Stimulated activated CD4-positive, alpha-beta T cell treated with anti-CD3 and anti-CD28 coated beads, Interleukin-4, amount 100 ng/mL, for 48 hours (primary cell): Measurements from ENCODE around the gene CLCN5.
A peak's percentile ranks its signal among the peaks of the same experiment; 100 is the strongest.

Experiments
- DNase-seq, 2 donors: peaks; one replicate each; pipeline ENCODE4 v3.0.0-alpha.2; 2020; ENCODE audit warnings: low read depth in 2 of 2

Gene CLCN5

DNA sequence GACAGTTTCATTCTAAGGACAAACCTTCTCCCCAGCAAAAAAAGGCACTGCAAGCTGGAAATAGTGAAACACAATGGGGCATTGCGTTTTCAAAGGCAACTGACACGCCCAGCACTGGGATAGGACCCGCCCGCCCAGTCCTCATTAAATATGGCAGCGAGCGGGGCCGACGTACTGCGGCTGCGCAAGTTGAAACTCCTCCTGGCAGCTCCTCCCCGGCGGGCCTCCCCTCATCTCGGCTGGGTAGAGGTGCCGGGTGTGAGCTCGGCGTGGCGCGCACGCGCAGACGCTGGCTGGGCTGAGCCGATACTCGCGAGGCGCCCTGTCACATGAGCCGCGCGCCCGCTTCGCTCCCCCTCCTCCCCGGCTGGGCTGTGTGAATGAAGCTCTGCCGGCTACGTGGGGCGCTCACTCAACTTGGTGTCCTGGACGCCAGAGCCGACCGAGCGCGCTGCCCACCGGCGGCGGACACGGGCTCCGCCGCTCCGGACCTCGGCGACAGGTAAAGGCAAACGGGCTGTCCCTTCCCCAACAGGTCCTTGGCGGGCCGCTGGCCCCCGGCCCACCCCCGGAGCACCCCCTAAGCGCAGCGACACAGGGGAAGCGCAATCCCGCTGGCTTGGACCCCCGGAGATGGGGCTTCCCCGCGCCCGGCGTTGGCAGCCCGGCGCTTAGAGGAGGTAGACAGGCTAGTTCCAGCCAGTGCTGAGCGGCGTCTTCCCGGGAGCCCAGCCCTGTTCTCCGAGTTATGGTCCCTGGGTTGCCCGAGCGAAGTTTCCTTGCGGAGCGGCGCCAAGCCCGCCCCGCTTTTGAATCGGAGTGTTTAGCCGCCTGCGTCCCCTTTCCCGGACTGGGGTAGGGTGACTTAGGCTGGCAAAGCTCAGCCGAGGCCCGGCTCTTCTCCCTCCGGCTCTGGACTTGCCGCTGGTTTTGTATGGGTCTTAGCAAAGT is at the start of gene CLCN5:
TSS of gene CLCN5 (plus strand) at position 306 of the 951 bp plus-strand sequence. CDS start 2,703 bp downstream, outside the sequence.
- peak; percentile 81 to 89 for DNase-seq

DNA sequence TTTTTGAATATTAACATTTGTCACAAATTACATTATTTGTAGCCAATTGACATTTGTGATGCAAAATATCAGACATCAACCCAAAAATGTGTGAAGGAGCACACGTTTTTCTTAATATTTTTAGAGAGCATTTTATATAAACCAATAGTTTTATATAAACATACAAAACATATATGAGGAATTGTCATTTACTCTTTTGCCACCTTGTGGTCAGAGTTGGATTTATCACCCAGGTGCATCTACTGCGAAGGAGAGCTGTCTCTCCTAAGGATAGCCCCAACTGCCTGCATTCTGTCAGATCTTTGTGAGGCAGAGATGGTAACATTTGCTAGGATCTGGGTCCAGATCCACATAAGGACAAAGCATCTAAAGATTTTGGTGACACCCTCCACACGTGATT is 45.6 kb upstream of the CLCN5 start:
- DNase-seq = no peak

DNA sequence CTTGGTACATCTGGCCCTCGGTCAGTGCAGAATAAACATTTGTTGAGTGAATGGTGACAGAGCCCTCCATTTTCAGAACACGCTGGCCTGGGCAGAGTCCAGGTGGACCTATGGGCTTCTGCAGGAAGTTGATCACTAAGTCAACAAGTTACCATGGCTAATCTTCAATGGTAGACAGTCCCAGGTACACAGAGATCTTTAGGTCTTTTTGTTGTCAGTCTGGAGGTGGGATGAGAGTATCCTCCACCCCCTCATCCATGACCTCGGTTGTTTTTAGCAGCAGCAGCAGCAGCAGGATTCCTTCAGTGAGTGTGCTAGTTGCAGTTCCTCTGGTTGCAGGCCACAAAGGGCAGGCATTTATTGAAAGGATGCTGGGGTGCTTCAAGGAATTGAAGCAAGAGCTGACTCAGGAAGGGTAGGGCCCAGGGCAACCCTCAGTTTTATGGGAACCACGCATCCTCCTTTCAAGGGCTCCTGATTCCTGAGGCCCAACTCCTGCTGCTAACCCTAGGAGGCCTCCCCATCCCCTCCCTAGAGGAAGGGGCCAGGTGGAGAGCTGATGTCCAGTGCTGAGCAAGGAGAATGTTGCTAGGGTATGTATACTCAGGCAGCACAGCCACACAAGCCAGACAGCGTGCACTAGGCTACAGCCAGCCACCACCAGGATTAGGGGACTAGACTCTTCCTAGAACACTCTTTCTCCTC is 44.8 kb upstream of the CLCN5 start:
- DNase-seq = no peak

DNA sequence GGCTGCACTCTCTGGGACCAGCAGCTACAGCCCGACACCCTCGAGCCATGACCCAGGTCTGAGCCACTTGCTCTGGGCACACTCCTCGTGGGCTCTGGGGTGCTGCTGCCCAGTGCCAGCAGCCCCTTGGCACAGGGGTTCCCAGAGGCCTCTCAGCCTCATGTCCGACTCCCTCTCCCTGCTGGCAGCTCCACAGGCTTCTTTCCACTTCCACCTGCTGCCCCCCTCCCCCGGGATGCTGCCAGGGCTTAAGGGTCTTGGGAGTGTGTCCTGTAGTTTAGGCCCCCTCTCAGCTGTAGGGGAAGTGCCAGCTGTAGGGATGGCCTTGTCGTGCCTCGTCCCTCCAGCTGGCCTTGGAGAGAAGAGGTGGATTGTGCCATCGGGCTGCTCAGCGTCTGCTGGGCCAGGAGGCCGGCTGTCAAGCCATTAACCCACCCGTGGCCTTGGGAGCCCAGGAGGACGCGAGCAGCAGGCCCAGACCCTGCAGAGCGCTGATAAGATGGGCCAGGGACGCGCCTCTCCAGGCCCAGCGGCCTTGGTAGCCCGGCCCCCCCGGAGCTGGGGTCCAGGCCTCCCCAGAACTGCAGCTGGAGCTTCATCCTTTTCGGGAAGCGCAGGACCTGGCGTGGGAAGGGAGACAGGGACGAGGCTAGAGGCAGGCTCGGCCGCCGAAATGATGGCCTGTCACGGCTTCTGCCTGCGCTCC is 44.1 kb upstream of the CLCN5 start:
- no peak for DNase-seq

DNA sequence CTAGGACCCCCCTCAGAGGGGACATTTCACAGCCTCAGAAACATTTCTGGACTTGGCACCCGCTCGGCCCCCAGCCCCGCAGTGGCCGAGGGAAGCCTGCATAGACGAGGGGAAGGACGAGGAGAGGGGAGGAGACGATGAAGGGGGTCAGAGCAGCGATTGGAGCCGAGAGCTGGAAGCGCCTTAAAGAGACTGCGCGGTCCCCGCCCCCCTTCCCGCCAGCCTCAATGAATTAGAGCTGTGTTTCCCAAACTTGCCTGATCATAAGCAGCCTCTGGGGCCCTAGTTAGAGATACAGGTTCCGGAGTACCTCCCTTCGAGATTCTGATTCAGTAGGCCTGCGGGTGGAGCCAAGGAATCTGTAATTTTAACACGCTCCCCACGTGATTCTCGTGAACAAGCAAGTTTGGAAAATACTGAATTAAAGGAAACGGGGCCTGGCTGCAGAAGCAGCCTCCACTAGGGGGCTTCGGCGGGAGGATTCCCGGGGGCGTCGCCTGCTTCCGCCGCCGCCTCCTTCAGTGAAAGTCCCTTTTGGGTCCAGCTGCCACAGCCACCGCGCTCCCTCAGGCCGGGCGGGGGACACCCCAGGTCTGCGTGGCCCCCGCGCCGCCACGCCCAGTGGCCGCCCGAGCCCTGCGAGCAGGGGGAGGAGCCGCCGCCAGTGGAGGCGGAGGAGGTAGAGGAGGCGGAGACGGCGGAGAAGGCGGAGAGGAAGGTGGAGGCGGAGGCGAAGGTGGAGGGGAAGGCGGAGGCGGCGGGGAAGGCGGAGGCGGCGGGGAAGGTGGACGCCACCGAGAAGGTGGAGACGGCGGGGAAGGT is 43.4 kb upstream of the CLCN5 start, which contains the start of gene USP27X:
TSS of gene USP27X (plus strand) at position 651 of the 822 bp plus-strand sequence. CDS start 824 bp downstream, outside the sequence.
- DNase-seq = peak; percentile 21 to 56

DNA sequence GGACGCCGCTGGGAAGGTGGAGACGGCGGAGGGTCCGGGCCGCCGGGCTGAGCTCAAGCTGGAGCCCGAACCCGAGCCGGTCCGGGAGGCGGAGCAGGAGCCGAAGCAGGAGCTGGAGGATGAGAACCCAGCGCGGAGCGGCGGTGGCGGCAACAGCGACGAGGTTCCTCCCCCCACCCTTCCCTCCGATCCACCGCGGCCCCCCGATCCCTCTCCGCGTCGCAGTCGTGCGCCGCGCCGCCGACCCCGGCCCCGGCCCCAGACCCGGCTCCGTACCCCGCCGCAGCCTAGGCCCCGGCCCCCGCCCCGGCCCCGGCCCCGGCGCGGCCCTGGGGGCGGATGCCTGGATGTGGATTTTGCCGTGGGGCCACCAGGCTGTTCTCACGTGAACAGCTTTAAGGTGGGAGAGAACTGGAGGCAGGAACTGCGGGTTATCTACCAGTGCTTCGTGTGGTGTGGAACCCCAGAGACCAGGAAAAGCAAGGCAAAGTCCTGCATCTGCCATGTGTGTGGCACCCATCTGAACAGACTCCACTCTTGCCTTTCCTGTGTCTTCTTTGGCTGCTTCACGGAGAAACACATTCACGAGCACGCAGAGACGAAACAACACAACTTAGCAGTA is 42.6 kb upstream of the CLCN5 start:
- DNase-seq = no peak

DNA sequence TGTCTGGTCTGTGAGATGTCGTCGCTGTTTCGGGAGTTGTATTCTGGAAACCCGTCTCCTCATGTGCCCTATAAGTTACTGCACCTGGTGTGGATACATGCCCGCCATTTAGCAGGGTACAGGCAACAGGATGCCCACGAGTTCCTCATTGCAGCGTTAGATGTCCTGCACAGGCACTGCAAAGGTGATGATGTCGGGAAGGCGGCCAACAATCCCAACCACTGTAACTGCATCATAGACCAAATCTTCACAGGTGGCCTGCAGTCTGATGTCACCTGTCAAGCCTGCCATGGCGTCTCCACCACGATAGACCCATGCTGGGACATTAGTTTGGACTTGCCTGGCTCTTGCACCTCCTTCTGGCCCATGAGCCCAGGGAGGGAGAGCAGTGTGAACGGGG is 41.7 kb upstream of the CLCN5 start:
- no peak for DNase-seq

DNA sequence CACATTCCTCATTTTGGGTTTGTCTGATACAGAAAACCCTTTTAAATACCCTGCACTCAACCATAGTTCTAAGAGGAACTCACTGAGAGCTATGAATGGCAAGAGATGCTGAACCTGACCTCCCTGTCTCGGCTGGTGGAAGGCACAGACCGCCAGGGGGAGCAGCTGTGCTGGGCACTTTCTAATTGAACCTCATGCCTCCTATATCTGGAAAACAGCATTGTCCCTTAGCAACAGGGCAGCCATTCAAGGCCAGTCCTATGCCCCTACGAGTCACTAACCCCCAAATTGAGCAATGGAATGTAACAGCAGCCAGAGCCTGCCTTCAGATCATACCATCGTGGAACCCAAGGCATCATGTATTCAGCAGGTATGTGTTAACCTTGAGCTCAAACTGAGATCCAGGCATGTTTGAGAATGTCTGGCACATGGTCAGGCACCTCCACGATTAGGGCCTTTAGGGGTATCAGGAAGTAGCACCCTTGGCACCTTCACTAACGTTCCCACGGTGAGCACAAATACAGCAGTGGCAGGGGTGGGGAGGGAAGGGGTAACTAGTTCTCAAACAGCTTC is 38.0 kb upstream of the CLCN5 start:
- peak; percentile 37 to 51 for DNase-seq

DNA sequence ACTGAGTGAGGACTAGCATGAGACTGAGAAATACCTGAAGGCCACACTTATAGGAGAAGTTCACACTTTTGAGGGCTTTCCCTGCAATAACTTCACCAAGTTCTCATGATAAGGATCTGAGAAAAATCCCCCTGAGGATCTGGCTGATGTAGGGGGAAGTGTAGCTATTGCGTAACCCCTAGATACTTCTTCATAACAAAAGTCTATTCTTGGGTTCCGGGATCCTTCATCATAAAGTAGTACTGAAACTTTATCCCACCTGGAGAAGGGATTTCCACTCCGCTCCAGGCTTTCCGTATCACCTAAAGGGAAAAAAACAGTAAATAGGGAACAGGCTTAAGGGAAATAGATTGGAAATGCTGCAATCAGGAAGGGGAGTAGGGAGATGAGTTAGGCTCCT is 29.9 kb upstream of the CLCN5 start:
- no peak for DNase-seq

DNA sequence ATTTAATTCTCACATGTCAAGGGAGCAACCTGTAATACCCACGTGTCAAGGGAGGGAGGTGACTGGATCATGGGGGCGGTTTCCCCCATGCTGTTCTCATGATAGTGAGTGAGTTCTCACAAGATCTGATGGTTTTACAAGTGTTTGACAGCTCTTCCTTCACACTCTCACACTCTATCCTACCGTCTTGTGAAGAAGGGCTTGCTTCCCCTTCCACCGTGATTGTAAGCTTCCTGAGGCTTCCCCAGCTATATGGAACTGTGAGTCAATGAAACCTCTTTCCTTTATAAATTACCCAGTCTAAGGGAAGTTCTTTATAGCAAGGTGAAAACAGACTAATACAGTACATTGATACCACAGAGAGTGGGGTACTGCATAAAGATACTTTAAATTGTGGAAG is 25.4 kb upstream of the CLCN5 start:
- DNase-seq = no peak

DNA sequence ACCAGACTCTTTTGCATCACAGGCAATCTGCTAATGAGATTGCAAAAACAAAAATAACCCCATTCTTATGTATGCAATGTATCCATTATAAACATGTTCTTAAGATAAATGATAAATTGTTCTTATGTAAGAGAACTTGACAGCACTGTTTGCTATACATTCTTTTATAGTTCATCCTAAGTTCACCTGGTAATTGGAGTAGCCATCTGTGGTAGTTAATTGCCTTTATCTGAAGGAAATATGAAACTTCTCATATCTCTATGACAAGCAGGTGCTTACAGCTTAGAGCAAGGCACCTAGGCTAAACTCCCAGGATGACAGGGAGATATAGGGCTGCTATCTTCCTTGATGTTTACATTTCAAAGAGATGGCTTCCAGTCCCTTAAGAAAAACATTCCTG is 21.3 kb upstream of the CLCN5 start:
- DNase-seq = no peak

DNA sequence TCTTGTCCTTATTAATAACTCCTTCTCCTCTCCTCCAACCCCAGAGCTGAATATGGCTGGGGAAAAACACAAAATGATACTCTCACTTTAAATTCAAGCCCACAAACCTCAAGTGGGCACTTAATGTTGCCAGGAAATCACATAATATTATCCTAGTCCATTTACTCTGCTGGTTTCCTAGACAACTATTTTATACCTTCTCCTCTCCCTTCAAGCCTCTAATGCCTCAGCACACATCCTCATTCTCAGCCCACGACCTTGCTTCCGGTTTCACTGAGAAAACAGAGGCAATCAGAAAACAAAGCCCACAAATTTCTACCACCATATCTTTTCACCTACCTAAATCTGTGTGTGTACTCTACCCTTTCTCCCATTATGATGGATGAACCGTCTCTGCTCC is 12.1 kb upstream of the CLCN5 start:
- no peak for DNase-seq

DNA sequence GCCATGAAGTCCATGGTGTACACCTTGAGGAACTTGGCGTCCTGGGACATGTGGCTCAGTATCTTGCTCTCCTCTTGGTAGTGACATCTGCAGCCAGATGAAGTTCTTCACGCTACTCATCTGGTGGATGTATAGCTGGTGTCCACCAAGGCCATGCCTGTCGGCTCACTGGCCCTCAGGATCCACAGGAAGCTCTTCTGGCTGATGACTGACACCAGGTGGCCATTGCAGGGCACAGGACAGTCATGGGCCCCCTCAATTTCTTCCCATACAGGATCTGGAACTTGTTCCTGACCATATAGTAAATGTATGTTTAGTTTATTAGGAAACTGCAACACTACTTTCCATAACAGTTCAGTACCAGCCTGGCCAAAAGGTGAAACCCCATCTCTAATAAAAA is 10.3 kb upstream of the CLCN5 start:
- no peak for DNase-seq

DNA sequence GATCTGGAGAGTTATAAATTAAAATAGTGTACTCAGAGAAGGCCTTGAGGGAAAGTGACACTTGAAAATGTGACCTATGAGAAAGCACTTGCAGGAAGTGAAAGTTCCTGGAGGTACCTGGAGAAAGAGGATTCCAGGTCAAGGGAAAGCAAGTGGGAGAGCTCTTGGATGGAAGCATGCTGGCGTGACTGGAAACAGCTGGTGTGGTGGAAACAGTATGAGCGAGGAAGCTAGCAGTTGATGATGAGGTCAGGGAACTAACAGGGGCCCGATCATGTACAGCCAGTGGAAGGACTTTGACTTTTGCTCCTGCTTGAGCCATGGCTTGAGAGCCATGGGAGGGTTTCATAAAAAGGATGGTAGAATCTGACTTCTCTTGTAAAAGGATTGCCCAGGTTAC is 9.5 kb upstream of the CLCN5 start:
- no peak for DNase-seq

DNA sequence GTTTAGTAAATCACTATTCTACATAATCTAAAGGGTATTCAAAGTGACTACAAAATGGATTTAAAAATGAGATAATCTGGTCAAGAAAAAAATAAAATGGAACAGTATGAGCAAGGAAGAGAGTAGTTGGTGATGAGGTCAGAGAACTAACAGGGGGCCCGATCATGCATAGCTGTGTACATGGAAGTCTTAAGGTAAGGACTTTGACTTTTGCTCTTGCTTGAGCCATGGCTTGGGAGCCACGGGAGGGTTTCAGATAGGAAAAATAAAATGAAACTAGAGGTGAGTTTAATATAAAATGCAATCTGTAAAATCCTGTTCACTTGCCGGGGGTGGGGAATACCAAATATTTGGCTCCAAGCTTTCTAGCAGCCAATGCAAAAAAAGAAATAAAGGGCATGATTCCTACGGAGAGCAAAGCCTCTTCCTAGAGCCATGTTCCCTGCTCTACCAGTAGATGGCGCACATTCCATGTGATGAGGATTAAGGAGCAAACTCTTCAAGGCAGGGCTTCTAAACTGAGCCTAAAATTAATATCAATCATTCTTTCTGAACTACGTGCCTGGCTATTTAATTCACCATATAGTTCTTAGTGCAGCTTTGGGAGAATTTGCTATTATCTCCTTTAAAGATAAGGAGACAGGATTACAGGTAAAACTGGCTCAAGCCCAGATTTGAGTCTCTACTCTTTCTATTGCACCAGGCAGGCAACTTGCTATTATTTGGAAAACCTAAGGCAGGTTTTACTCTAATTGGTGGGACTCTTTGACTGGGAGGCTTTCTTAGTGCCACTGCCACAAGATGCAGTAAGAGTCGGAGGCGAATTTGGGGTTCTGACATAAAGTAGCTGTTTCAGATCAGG is 6.8 kb upstream of the CLCN5 start:
- DNase-seq = peak in 1 of 2 donors; percentile 26

DNA sequence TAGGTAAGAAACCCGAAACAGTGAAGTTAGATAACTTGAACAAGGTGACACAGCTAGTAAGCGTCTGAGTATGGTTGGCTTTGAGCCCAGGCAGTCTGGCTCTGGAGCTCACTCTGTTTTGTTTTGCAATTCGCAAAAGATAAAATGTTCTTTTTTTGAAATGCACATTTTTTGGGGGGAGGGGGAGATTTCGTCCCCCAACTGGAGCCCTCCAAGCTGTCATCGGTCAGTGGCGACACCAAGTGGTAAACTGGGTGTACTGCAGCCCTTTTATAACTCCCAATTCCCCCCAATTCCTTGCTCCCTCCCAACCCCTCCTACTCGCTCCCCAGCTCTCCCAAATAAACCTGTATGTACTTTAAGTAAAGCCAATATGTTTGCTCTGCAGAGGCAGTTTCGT is 2.8 kb upstream of the CLCN5 start:
- no peak for DNase-seq

DNA sequence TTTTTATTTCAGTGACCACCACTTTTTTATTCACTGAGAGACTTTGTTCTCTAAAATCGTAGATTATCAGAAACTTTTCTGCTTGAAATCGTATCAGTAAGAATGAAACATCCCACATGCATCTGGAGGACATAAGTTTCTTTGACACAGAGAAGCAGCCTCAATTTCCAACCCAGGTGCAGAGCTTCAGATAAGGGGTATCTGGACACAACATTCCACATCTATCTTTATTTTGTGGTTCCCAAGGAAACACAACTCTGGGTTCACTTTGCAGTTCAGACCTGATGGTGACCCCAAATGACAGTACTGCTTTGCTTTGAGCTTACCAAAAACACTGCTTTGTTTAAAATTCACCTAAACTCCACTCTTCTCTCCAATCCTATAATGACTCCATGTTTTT is 1.3 kb upstream of the CLCN5 start:
- DNase-seq = no peak

DNA sequence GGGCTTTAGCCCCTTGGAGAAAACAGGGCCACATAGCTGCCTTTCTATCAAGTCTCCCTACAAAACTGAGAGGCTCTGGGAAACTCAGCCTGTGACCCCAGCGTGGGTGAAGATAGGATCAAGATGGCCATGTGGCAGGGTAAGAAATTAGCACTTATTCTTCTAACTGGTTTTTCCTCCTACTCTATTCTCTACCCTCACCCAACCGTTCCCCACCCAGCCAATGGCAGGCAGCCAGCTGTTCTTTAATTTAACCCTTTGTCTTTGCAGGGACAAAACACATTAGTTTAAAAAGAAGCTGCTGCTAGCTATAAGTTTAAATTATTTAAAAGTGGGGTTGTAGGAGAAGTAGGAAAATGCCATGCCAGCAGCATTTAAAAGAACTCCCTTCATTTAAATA is 2.8 kb downstream of the CLCN5 start:
- no peak for DNase-seq

DNA sequence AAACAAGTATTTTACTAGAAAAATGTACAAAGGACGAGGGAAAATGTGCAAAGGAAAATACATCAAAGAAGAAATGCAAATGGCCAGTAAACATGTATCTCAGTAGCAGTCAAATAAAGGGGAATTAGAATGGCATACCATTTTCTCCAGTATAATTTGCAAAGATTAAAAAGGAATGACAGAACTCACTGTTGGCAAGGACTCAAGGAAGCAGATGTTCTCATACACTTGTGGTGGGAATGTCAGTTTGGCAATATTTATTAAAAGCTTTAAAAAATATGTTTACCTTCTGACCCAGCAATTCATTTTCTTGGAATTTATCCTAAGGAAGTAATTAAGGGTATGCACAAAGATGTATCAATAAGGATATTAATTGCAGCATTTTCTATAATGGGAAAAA is 7.6 kb downstream of the CLCN5 start:
- DNase-seq = no peak

DNA sequence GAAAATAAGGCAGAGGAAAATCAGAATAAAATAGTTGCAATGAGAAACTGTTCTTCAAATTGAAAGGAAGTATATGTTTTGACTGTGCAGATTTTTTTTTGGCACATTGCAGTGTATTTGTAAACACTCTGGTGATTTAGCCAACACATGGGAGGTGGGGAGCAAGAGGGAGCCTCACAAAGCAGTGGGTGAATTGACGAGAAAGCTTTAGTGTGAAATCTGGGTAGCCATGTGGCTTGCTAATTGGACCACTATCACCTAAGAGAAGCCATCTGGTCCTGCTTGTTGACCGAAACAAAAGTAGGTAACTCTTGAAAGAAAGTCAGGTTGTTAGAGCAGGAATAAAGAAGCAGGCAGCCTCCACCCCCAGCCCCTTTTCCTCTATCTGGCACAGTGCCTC is 10.4 kb downstream of the CLCN5 start:
- no peak for DNase-seq
